GM21526 (cell line): ENCODE data around the gene RAB3C.

ENCODE experiments used
- ATAC-seq: cut with Tn5 transposase; IDR thresholded peaks from one replicate; pipeline ENCODE4 v1.9.1; 2021; ENCODE audit warnings: moderate library complexity; ENCODE audit not compliant: unreplicated experiment, low FRiP score

Gene RAB3C

GRCh38 chr5:58763390-58763789 lies 180.5 kb downstream of the RAB3C start:
- ATAC-seq = no peak

GRCh38 chr5:58764199-58764598 lies 181.3 kb downstream of the RAB3C start:
- ATAC-seq = no peak

- no peak for ATAC-seq
These were observed 182.2 kb downstream of the RAB3C start for GRCh38 chr5:58765058-58765457.

- ATAC-seq = no peak
These were observed 184.2 kb downstream of the RAB3C start for GRCh38 chr5:58767104-58767503.

GRCh38 chr5:58770136-58770535 lies 187.3 kb downstream of the RAB3C start:
- no peak for ATAC-seq

- ATAC-seq = no peak
These were observed 188.9 kb downstream of the RAB3C start for GRCh38 chr5:58771796-58772195.

GRCh38 chr5:58773744-58774441 lies 191.0 kb downstream of the RAB3C start:
- ATAC-seq = no peak

- ATAC-seq = no peak
These were observed 192.1 kb downstream of the RAB3C start for GRCh38 chr5:58774937-58775336.

GRCh38 chr5:58775701-58776262 lies 192.9 kb downstream of the RAB3C start:
- ATAC-seq = no peak

GRCh38 chr5:58776559-58776958 lies 193.7 kb downstream of the RAB3C start:
- ATAC-seq = no peak

GRCh38 chr5:58778888-58779287 lies 196.0 kb downstream of the RAB3C start:
- no peak for ATAC-seq

GRCh38 chr5:58786035-58786434 lies 203.2 kb downstream of the RAB3C start:
- ATAC-seq = no peak

GRCh38 chr5:58786711-58787303 lies 203.9 kb downstream of the RAB3C start:
- ATAC-seq = no peak

GRCh38 chr5:58787987-58788386 lies 205.1 kb downstream of the RAB3C start:
- ATAC-seq = no peak

GRCh38 chr5:58793888-58794657 lies 211.2 kb downstream of the RAB3C start:
- no peak for ATAC-seq

GRCh38 chr5:58794875-58795274 lies 212.0 kb downstream of the RAB3C start:
- no peak for ATAC-seq

GRCh38 chr5:58795327-58795726 lies 212.5 kb downstream of the RAB3C start:
- no peak for ATAC-seq

GRCh38 chr5:58797021-58797420 lies 214.1 kb downstream of the RAB3C start:
- ATAC-seq = no peak

GRCh38 chr5:58800356-58800755 lies 217.5 kb downstream of the RAB3C start:
- ATAC-seq = no peak

GRCh38 chr5:58800861-58801540 lies 218.1 kb downstream of the RAB3C start:
- no peak for ATAC-seq

GRCh38 chr5:58803056-58803455 lies 220.2 kb downstream of the RAB3C start:
- ATAC-seq = no peak
